Rectal smooth muscle tissue (tissue), 1 donor: ENCODE data around the gene KLHL1.

ENCODE experiments used
- H3K27ac ChIP-seq: one replicate; pipeline ENCODE4 v1.7.0; 2013; ENCODE audit warnings: low read depth, low read length, inconsistent platforms
- H3K27me3 ChIP-seq: one replicate; pipeline ENCODE4 v1.7.0; 2013; ENCODE audit warnings: low read length; ENCODE audit not compliant: control insufficient read depth, insufficient read depth
- H3K36me3 ChIP-seq: one replicate; pipeline ENCODE4 v1.7.0; 2013; ENCODE audit warnings: low read length; ENCODE audit not compliant: control insufficient read depth, insufficient read depth
- H3K4me1 ChIP-seq: one replicate; pipeline ENCODE4 v1.7.0; 2013; ENCODE audit warnings: low read length; ENCODE audit not compliant: control insufficient read depth, insufficient read depth
- H3K4me3 ChIP-seq: one replicate; pipeline ENCODE4 v1.7.0; 2013; ENCODE audit warnings: low read length
- H3K9ac ChIP-seq: one replicate; pipeline ENCODE4 v1.7.0; 2013; ENCODE audit warnings: low read length

The KLHL1 gene

DNA sequence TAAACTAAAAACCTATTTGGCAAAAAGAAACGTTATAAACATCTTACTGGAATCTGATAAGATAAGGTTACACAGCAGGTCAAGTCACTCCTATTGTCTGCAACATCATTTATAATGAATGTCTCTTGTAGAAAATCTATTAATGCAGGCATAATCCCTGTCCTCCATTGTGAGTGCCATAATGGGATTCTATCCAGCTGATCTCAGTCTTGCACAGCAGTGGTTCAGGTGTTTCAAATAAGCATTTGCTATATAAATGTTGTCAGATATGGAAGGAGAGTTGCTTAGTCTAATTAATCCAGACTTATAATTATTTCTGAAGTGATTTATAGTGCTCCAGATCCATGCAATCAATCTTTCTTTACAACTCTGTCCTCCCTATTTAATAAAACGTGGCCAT lies 187.1 kb downstream of the KLHL1 start:
- H3K4me1 ChIP-seq = no peaks in the 10 kb centered on the region
- no peak overlapping the region for H3K27ac ChIP-seq
- H3K4me3 ChIP-seq = no peak overlapping the region
- no peaks in the 10 kb centered on the region for H3K36me3 ChIP-seq
- H3K9ac ChIP-seq = no peak overlapping the region
- H3K27me3 ChIP-seq = no peaks in the 10 kb centered on the region

DNA sequence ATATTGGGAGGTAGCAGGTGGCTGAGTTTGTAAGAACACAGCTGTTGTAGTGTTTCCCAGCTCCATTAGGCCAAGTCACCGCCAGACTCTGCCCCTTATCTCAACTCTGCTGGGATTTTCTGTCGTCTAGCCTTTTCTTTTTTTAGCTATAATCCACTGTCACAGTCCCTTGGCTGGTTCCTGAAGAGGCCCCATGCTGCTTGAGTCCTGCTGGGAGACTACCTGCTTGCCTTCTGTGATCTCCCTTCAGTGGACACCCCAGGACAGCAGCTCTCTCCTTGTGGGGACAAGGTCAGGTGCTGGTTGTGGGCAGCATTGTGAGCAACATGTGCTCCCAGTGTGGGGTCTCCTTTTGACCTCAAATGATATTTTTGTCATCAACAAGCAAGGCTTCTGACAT lies 195.6 kb downstream of the KLHL1 start:
- H3K4me3 ChIP-seq = no peak overlapping the region
- H3K27me3 ChIP-seq = no peaks in the 10 kb centered on the region
- no peaks in the 10 kb centered on the region for H3K4me1 ChIP-seq
- no peak overlapping the region for H3K27ac ChIP-seq
- H3K9ac ChIP-seq = no peak overlapping the region
- H3K36me3 ChIP-seq = no peaks in the 10 kb centered on the region

DNA sequence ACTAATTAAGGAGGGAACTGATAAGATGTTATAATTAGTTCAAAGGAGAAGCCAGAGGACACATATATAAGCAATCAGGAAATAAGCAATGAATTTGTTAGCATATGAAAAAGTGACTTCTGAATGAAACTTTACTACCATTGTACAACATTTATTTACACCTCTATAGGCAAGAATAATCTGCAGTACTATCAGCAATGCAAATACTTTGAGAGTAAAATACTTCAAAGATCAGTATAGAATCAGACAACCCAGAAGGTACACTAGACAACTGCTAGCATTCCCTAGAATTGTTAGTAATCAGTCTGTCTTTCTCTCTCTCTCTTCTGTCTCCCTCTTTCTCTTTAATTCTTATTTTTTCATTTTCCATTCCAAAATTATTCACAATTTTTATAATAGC lies 197.5 kb downstream of the KLHL1 start:
- Histone ChIP-seq H3K4me1 (no peaks in the 10 kb centered on the region), H3K9ac (no peak overlapping the region), H3K27me3 (no peaks in the 10 kb centered on the region), H3K27ac (no peak overlapping the region), H3K4me3 (no peak overlapping the region), H3K36me3 (no peaks in the 10 kb centered on the region)

DNA sequence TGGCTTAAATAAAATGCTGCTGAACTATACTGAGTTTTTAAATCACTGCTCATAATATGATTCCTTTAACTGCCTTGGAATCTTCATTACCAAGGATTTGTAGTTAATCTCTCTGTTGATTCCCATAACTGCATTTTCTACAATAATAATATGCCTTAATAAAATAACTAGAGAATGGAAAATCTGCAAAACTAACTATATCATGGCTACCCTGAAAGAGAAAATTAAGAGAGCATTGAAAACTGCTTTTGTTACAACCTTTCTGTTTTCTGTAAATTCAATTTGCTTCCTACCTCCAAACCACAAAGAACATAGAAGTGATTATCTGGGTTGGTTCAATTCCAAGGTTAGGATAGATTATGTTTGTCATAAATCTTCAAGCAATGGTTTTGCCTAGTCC lies 203.5 kb downstream of the KLHL1 start:
- no peak overlapping the region for H3K27ac ChIP-seq
- H3K27me3 ChIP-seq = no peaks in the 10 kb centered on the region
- no peaks in the 10 kb centered on the region for H3K36me3 ChIP-seq

DNA sequence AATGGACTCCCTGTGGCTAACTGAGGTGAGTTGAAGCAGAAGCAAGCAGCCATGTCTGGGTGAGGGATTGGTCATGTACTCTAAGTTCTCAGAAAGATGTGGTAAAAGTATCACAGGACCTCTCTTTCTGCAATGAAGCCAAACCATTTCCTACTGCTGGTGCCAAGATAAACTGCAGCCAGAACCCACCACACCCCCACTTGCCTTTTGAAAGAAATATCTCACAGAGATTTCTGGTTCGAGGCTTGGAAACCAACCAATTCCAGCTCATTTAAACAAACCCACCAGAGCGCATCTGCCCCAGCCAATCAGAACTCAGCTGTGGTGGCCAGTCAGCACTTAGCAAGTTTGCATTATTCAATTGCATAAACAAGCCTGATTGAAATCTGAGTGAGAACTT lies 205.2 kb downstream of the KLHL1 start:
- no peaks in the 10 kb centered on the region for H3K36me3 ChIP-seq
- H3K4me1 ChIP-seq = no peaks in the 10 kb centered on the region
- no peak overlapping the region for H3K4me3 ChIP-seq
- no peaks in the 10 kb centered on the region for H3K27me3 ChIP-seq
- no peak overlapping the region for H3K9ac ChIP-seq
- H3K27ac ChIP-seq = no peak overlapping the region

More for the DNA sequence above, 203.5 kb downstream of the KLHL1 start:
- Histone ChIP-seq H3K4me1 (no peaks in the 10 kb centered on the region), H3K4me3 (no peak overlapping the region), H3K9ac (no peak overlapping the region)

DNA sequence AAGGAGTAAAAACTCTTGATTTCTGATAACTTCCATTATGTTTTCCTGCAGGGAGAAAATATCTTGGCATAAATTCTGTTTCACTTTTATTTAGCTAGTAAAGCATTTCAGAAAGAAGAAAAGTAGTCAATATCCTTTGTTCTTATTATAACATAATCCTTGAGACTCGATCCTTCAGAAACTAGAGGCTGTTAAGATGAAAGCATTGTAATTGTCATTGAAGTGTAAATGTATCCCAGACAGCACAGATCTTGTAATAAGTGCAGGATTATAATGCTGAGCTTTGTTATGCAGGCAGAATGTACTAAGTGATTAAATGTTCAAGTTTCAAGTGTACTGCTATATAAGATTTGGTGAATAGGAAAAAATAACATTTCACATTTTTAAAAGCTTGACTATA lies 225.8 kb downstream of the KLHL1 start:
- Histone ChIP-seq H3K36me3 (no peaks in the 10 kb centered on the region), H3K9ac (no peak overlapping the region), H3K27ac (no peak overlapping the region), H3K4me1 (no peaks in the 10 kb centered on the region), H3K27me3 (no peaks in the 10 kb centered on the region), H3K4me3 (no peak overlapping the region)

DNA sequence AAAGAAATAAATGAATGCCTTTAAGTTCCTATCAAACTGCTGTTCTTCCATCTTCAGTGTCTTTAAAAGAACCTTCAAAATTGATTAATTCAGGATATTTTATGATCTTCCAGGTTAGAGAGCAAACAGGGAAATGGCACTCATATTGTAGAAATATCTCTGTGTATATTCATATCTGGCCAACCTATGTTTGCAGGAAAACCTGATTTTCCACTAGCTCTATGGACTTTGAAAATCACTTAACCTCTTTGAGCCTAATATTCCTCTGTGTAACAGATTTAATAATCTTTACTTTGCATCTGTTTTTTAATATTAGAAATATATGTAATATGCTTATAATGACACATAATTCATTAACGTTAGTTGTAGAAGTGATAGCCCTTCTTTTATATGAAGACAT lies 228.3 kb downstream of the KLHL1 start:
- Histone ChIP-seq H3K4me1 (no peaks in the 10 kb centered on the region), H3K27ac (no peak overlapping the region), H3K27me3 (no peaks in the 10 kb centered on the region), H3K36me3 (no peaks in the 10 kb centered on the region), H3K4me3 (no peak overlapping the region), H3K9ac (no peak overlapping the region)

DNA sequence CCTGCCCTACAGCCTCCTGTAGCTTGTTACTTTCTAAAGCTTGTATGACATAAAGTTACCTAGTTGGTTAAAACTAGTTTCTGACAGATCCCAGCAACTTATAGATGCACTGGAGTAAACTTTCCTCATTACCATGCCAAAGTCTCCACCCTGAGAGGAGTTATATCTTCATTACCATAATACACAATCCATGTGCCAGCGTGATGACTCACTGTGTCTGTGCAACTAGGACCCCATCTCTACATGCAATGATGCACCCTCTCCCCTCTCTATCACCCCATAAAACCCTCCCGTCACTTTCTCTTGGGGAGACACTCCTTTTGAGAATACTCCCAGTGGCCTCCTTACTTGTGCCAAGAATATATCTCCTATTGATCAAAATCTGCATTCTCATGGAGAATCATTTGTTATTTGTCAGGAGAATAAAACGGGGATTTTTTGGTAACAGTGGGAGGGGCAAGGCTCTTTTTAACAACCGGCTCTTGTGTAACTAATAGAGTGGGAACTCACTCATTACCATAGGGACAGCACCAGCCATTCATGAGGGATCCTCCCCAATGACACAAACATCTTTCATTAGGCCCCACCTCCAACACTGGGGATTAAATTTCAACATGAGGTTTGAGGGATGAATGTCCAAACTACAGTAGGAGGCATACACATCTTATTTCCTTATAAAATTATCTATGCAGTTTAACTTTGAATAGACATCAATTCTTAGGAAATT lies 235.8 kb downstream of the KLHL1 start:
- Histone ChIP-seq H3K4me1 (no peaks in the 10 kb centered on the region), H3K9ac (no peak overlapping the region), H3K27ac (no peak overlapping the region), H3K4me3 (no peak overlapping the region), H3K27me3 (no peaks in the 10 kb centered on the region), H3K36me3 (no peaks in the 10 kb centered on the region)

DNA sequence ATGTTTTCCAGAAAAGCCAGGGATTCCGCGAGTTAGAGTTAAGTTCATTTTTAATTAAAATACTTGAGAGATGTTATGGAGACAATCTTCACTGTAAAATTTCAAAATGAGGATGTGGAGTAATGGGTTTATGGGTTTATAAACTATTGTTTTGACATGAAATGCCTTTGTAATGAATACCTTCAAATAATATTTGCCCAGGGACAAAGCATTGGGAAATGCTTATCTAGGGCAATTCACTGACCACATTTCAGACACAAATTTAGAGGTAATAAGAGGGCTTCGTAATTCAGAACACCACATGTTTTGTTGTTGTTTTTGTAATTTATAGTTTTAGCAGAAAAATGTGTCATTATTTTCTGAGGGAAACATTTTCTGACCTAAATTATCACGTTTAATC lies 241.7 kb downstream of the KLHL1 start:
- no peaks in the 10 kb centered on the region for H3K36me3 ChIP-seq
- no peak overlapping the region for H3K9ac ChIP-seq
- H3K27me3 ChIP-seq = no peaks in the 10 kb centered on the region
- H3K4me1 ChIP-seq = no peaks in the 10 kb centered on the region
- H3K27ac ChIP-seq = no peak overlapping the region
- no peak overlapping the region for H3K4me3 ChIP-seq

DNA sequence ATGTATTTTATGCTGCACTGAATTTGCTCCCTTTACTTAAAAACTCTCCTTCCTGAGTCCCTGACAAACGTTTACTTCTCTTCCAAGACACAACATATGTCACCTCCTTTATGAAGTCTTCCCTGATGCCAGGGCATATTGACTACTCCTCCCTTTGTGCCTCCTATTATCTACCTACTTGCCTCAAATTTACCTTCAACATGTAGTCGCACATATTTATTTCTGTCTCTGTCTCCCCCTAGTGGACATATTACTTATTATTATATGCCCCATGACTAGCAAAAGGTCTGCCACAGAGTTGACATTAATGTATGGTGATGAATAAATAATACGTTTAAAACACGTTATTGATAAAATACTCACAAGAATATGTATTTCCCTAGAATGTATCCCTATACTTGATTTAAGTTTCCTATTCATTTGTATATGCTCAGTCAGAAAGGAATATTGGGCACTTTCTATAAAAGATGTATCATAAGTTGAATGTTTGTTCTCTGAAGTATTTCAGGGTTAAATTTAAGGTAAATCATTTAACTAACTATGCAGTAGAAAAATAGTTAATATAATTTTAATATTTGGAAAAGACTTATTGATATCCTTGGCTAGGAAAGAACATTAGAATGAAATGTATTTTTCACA lies 250.9 kb downstream of the KLHL1 start:
- Histone ChIP-seq H3K27me3 (no peaks in the 10 kb centered on the region), H3K27ac (no peak overlapping the region), H3K36me3 (no peaks in the 10 kb centered on the region), H3K9ac (no peak overlapping the region), H3K4me3 (no peak overlapping the region), H3K4me1 (no peaks in the 10 kb centered on the region)

DNA sequence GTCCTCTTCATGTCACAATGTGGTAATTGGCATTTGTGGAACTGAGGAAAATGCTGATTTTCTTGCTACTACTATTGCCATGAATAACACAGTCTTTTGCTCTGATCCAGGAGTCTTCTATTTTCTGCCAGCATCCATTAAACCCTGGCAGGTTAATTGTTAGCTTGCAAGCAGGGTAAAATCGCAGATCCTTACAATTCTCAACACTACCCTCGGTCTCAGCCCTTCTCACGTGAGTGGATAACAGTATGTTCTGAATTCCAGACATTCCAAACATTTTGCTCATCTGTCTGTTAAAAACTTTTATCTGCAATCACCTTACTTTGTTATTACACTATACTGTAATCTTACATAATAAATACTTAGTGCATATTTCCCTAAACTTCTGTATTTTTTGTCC lies 251.9 kb downstream of the KLHL1 start:
- no peaks in the 10 kb centered on the region for H3K36me3 ChIP-seq
- no peaks in the 10 kb centered on the region for H3K27me3 ChIP-seq
- H3K9ac ChIP-seq = no peak overlapping the region
- H3K4me1 ChIP-seq = no peaks in the 10 kb centered on the region
- H3K27ac ChIP-seq = no peak overlapping the region
- H3K4me3 ChIP-seq = no peak overlapping the region

DNA sequence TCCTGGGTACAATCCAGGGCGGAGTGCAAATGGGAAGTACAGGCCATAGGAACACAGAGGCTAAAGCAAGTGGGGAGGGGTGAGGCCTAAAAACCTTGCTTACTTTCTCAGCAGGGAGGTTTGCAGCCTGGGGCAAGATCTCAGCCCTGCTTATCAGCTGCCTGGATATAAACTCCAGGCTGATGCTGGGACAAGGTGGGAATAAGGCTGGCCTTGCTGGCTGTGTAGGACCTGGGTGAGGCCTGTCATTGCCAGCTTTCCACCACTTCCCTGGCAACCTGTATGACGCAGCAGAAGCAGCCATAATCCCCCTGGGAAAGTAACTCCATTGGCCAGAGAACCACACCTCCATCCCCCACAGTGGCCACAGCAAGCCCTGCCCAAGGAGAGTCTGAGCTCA lies 279.7 kb downstream of the KLHL1 start:
- Histone ChIP-seq H3K27ac (no peak overlapping the region), H3K4me1 (no peaks in the 10 kb centered on the region), H3K36me3 (no peaks in the 10 kb centered on the region), H3K9ac (no peak overlapping the region), H3K4me3 (no peak overlapping the region), H3K27me3 (no peaks in the 10 kb centered on the region)

DNA sequence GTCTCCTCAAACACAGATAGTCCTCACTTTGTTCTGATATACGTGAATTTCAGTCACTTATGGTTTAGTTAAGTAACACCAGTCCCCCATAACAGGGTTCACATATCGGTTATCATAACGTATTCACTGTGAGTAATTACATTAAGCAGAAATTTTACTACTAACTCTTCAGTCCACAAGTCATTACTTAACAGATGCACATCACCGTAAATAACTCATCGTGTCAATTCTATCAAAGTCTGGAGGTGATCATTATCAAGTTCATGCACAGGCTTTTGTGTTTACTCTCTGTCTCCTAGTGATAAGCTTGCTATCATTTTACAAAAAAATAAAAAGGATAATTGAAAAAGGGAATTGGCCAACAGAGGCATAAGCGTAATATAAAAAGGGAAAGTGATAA lies 288.1 kb downstream of the KLHL1 start:
- Histone ChIP-seq H3K27me3 (no peaks in the 10 kb centered on the region), H3K27ac (no peak overlapping the region), H3K9ac (no peak overlapping the region), H3K36me3 (no peaks in the 10 kb centered on the region), H3K4me3 (no peak overlapping the region), H3K4me1 (no peaks in the 10 kb centered on the region)
